Heart left ventricle (tissue), 16 donors: ENCODE data around the gene MEGF11. TPM values are rescaled to one million over a fixed set of nuclear protein-coding genes. Genes with fewer than 3 reads are reported as not detected.

Experiments
- ATAC-seq, 4 donors: fragments of 200-7000 bp; cut with Tn5 transposase; one replicate each; pipeline ENCODE4 v1.9.1; 2020 to 2022; ENCODE audit warnings: moderate library complexity in 4 of 4, mild to moderate bottlenecking in 3 of 4, moderate number of reproducible peaks in 1 of 4
- DNase-seq, 5 donors: peaks; one replicate each; pipeline ENCODE4 v3.0.0-alpha.2; 2020
- H3K27ac ChIP-seq, 12 donors: fragments of 200-600 bp; sonication (generic) in 4 of 12; one replicate each; pipeline versions ENCODE4 v1.5.0 to v1.8.0; 2016 to 2022; ENCODE audit warnings: mild to moderate bottlenecking in 2 of 12
- H3K27me3 ChIP-seq, 9 donors: fragments of 200-600 bp; sonication (generic) in 2 of 9; one replicate each; pipeline versions ENCODE4 v1.5.1 to v1.8.0; 2016 to 2022; ENCODE audit warnings: mild to moderate bottlenecking in 3 of 9
- H3K36me3 ChIP-seq, 9 donors: fragments of 200-600 bp; sonication (generic) in 2 of 9; one replicate each; pipeline versions ENCODE4 v1.5.0 to v1.8.0; 2018 to 2022; ENCODE audit warnings: mild to moderate bottlenecking in 2 of 9
- H3K4me1 ChIP-seq, 12 donors: fragments of 200-600 bp; sonication (generic) in 4 of 12; one replicate each; pipeline versions ENCODE4 v1.5.0 to v1.8.0; 2016 to 2022; ENCODE audit warnings: mild to moderate bottlenecking in 3 of 12
- H3K4me3 ChIP-seq, 12 donors: fragments of 200-600 bp; sonication (generic) in 4 of 12; one replicate each; pipeline versions ENCODE4 v1.5.0 to v1.8.0; 2017 to 2022; ENCODE audit warnings: mild to moderate bottlenecking in 9 of 12, moderate library complexity in 4 of 12
- H3K9me3 ChIP-seq, 12 donors: fragments of 200-600 bp; sonication (generic) in 4 of 12; one replicate each; pipeline versions ENCODE4 v1.5.0 to v1.8.0; 2016 to 2022; ENCODE audit warnings: mild to moderate bottlenecking in 1 of 12
- POLR2A ChIP-seq, 2 donors: fragments of 450-650 bp; IDR thresholded peaks; one replicate each; pipeline ENCODE4 v1.6.1; 2017; ENCODE audit warnings: antibody characterized with exemption in 2 of 2, mild to moderate bottlenecking in 2 of 2, moderate library complexity in 2 of 2
- WGBS, 4 donors: extraction: QIAGEN DNeasy Blood & Tissue Kit in 2 of 4; methylation state at CpG; one replicate each; pipeline versions ENCODE4 v1.1.5 to v1.1.7; 2013 to 2018; 5-methylcytosine and 5-hydroxymethylcytosine counted together
- intact Hi-C, 10 donors: fragments of 100-400 bp; cut with DNase I; formaldehyde crosslinking; loops; one replicate each; pipeline versions ENCODE4 v1.11.1 to v1.14.2; 2022
- polyA plus RNA-seq, 2 donors: library from polyadenylated mRNA; stranded (reverse); fragments of 200-250 nt; gene quantifications; one replicate each; pipeline ENCODE4 v1.2.3, GENCODE V29; 2013
- total RNA-seq, 9 donors: library from RNA; depleted of rRNA in 2 of 9; stranded (reverse); fragments of >200 nt in 2 of 9; fragmentation: NEBNext Ultra II Directional in 3 of 9; extraction: Animal tissue kit (Norgen Biotek cat#: 25700) in 3 of 9; gene quantifications; one replicate each; pipeline versions ENCODE4 v1.1.0 to v1.2.4, GENCODE V29; 2016 to 2023
- TF ChIP-seq, protein P1 (sequence below), 12 donors: fragments of 200-600 bp; sonication (generic) in 4 of 12; IDR thresholded peaks; one replicate each; pipeline versions ENCODE4 v1.5.0 to v1.8.0; 2018 to 2022; ENCODE audit warnings: antibody characterized with exemption in 12 of 12, mild to moderate bottlenecking in 5 of 12
- donor health status: ischemic (EF 13 %, LVEDD 7.1; RV severe dilation, severe dysfunction).
- donor health status: healthy with polysubstance abuse.
- donor health status: DM: no; HTN: yes; CAD: no.
- donor health status: DM: no; HTN: no; CAD: no.
- donor health status: ischemic (EF 25% LVEDD 6.9; RV normal size, moderate dysfunction).
- donor health status: ischemic (EF 25% LVEDD 5.7; RV mildly dilated, moderate dysfunction).
- donor health status: healthy.
- donor health status: DM: yes; HTN: yes; CAD: no.
- donor health status: ischemic (EF 35%, LVEDD 5.7; RV mildly dilated, moderate dysfunction).
- donor health status: nonischemic (EF 11% LVEDD 7.7; RV severe dilation, severe dysfunction).
- donor health status: DM: yes; HTN: yes; CAD: no.
- donor health status: PGD.
- donor health status: ischemic (EF 29% LVEDD 5.4; RV normal size, mild dysfunction).
- donor health status: nonischemic (EF 23%, LVEDD 6.1; RV moderate dilation, normal function).

Gene MEGF11
- total and polyA plus RNA-seq, 11 donors, result 0.07 TPM; not detected in 10

DNA sequence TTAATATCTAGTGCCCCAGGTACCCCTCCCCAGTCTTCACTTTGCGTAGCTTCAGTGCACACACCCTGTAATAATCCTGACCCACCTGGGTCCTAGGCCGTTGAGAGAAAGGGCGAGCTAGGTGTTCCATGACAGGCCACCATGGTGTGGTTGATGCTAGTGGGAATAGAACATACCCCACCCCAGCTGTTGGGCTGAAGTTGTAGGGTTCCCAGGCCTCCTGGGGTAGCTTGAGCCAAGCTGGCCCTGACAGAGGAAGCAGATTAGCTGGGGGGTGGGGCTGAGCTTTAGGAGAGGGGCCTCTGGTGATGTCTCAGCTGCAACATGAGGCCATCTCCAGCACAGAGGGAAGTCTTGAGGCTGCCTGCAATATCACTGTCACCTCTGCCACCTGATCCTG, 343.7 kb downstream of the MEGF11 start:
- Histone ChIP-seq H3K27me3 (no peaks in the 10 kb centered on the region), H3K4me1 (no peaks in the 10 kb centered on the region), H3K9me3 (no peaks in the 10 kb centered on the region), H3K27ac (no peak overlapping the region), H3K36me3 (peaks cover 0 to 72% (median 50%) of the 10 kb centered on the region in 9 donors), H3K4me3 (no peak overlapping the region)
- no peak for TF ChIP-seq POLR2A (IDR thresholded peaks at IDR 0.05)
- TF ChIP-seq, protein P1, sequence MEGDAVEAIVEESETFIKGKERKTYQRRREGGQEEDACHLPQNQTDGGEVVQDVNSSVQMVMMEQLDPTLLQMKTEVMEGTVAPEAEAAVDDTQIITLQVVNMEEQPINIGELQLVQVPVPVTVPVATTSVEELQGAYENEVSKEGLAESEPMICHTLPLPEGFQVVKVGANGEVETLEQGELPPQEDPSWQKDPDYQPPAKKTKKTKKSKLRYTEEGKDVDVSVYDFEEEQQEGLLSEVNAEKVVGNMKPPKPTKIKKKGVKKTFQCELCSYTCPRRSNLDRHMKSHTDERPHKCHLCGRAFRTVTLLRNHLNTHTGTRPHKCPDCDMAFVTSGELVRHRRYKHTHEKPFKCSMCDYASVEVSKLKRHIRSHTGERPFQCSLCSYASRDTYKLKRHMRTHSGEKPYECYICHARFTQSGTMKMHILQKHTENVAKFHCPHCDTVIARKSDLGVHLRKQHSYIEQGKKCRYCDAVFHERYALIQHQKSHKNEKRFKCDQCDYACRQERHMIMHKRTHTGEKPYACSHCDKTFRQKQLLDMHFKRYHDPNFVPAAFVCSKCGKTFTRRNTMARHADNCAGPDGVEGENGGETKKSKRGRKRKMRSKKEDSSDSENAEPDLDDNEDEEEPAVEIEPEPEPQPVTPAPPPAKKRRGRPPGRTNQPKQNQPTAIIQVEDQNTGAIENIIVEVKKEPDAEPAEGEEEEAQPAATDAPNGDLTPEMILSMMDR (IDR thresholded peaks at IDR 0.05), result no peak
- WGBS, 4 donors, result 82 to 97% (median 94%) methylated on average over 3 of the region's 3 CpGs
- ATAC-seq, result no peak
- intact Hi-C loops, result loop anchor here in 2 of 10 donors (10.0 kb wide), 1 partner anchor 275 kb away; no protein-coding TSS in a partner anchor
- DNase-seq, result no peak

DNA sequence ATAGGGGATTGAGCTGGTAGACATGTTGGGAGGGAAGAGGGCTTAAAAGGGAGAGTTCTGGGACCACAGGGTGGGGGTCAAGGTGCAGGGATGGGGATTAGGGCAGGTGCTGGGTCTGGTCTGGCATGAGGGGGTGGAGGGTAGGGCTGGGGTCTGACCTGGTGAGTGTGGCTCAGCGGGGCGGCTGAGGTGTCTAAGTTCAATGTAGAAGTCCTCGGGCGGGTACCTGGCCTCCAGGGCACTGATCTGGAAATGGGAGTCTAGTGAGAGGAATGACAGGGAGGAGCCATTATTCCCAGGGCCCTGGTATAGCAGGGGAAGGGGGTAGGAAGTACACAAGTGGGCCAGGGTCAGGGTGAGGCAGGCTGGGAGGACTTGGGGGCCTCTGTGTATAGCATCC, 344.7 kb downstream of the MEGF11 start:
- Histone ChIP-seq H3K36me3 (peaks cover 0 to 81% (median 58%) of the 10 kb centered on the region in 9 donors), H3K9me3 (no peaks in the 10 kb centered on the region), H3K27ac (no peak overlapping the region), H3K4me1 (peaks cover 0 to 7% (median 0%) of the 10 kb centered on the region in 12 donors), H3K4me3 (no peak overlapping the region), H3K27me3 (no peaks in the 10 kb centered on the region)
- ATAC-seq (no peak), DNase-seq (no peak)
- WGBS, 4 donors, result 96 to 100% (median 97%) methylated on average over 4 of the region's 4 CpGs
- intact Hi-C loops, result no loop called here
- TF ChIP-seq POLR2A (IDR thresholded peaks at IDR 0.05), result no peak
- TF ChIP-seq, protein P1 (IDR thresholded peaks at IDR 0.05), result no peak

DNA sequence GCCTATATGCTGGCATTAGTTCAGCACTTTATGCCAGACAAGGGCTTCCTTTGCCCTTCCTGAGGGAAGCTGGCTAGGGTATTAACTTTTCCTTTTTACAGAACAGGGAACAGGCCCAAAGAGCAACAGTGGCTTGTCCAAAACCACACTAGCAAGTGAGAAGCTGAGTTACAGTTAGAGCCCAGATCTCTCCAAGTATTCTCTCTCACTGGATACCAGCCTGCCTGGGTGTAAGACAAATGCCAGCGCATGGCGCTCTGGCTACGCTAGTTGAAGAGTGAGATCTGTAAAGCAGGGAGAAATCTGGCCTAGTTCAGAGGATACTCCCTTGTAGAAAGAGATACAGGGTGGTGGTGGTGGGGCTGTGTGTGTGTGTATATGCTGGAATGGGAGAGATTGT, 345.9 kb downstream of the MEGF11 start:
- H3K9me3 ChIP-seq, result no peaks in the 10 kb centered on the region
- no peak for ATAC-seq
- H3K4me3 ChIP-seq, result no peak overlapping the region

DNA sequence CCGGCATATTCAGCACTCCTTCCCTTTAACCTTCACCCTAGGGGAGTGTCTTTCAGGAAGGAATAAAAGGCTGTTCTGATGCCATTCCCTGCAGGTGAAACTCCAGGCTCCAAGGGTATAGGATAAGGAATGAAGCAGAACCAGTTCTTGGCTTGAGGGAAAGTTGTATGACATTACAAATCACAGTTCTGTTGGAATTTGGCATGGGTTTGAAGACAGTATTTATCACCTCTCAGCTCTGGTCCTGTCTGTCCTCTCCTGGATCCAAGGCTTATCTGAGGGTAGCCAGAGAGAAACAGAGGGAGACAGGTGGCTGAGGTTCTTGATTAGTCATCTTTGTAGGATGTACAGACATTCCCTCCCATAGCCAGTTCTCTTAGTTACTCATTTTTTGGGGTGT, 347.2 kb downstream of the MEGF11 start:
- no peak for ATAC-seq
- 91 to 100% (median 96%) methylated on average over 1 of the region's 1 CpG for WGBS, 4 donors
- Histone ChIP-seq H3K27ac (no peak overlapping the region), H3K4me3 (no peak overlapping the region), H3K9me3 (no peaks in the 10 kb centered on the region), H3K4me1 (peaks cover 0 to 28% (median 11%) of the 10 kb centered on the region in 12 donors), H3K27me3 (no peaks in the 10 kb centered on the region), H3K36me3 (peaks cover 0 to 95% (median 62%) of the 10 kb centered on the region in 9 donors)
- intact Hi-C loops, result no loop called here
- TF ChIP-seq, protein P1 (IDR thresholded peaks at IDR 0.05), result no peak
- TF ChIP-seq POLR2A (IDR thresholded peaks at IDR 0.05), result no peak
- no peak for DNase-seq

More for the DNA sequence above, 345.9 kb downstream of the MEGF11 start:
- Histone ChIP-seq H3K27me3 (no peaks in the 10 kb centered on the region), H3K27ac (no peak overlapping the region), H3K36me3 (peaks cover 0 to 92% (median 64%) of the 10 kb centered on the region in 9 donors), H3K4me1 (peaks cover 0 to 15% (median 9%) of the 10 kb centered on the region in 12 donors)
- no peak for TF ChIP-seq POLR2A (IDR thresholded peaks at IDR 0.05)
- TF ChIP-seq, protein P1 (IDR thresholded peaks at IDR 0.05), result no peak
- WGBS, 4 donors, result 87 to 100% (median 97%) methylated on average over 3 of the region's 3 CpGs
- DNase-seq, result no peak
- intact Hi-C loops, result no loop called here
